ENCODE results near the gene NAV2. TPM values are rescaled to one million over a fixed set of nuclear protein-coding genes. Genes with fewer than 3 reads are reported as not detected.

Gene NAV2
- total and polyA plus RNA-seq, 2 experiments from 2014 or later = 26.0 to 45.0 TPM

- TF ChIP-seq, protein P1, sequence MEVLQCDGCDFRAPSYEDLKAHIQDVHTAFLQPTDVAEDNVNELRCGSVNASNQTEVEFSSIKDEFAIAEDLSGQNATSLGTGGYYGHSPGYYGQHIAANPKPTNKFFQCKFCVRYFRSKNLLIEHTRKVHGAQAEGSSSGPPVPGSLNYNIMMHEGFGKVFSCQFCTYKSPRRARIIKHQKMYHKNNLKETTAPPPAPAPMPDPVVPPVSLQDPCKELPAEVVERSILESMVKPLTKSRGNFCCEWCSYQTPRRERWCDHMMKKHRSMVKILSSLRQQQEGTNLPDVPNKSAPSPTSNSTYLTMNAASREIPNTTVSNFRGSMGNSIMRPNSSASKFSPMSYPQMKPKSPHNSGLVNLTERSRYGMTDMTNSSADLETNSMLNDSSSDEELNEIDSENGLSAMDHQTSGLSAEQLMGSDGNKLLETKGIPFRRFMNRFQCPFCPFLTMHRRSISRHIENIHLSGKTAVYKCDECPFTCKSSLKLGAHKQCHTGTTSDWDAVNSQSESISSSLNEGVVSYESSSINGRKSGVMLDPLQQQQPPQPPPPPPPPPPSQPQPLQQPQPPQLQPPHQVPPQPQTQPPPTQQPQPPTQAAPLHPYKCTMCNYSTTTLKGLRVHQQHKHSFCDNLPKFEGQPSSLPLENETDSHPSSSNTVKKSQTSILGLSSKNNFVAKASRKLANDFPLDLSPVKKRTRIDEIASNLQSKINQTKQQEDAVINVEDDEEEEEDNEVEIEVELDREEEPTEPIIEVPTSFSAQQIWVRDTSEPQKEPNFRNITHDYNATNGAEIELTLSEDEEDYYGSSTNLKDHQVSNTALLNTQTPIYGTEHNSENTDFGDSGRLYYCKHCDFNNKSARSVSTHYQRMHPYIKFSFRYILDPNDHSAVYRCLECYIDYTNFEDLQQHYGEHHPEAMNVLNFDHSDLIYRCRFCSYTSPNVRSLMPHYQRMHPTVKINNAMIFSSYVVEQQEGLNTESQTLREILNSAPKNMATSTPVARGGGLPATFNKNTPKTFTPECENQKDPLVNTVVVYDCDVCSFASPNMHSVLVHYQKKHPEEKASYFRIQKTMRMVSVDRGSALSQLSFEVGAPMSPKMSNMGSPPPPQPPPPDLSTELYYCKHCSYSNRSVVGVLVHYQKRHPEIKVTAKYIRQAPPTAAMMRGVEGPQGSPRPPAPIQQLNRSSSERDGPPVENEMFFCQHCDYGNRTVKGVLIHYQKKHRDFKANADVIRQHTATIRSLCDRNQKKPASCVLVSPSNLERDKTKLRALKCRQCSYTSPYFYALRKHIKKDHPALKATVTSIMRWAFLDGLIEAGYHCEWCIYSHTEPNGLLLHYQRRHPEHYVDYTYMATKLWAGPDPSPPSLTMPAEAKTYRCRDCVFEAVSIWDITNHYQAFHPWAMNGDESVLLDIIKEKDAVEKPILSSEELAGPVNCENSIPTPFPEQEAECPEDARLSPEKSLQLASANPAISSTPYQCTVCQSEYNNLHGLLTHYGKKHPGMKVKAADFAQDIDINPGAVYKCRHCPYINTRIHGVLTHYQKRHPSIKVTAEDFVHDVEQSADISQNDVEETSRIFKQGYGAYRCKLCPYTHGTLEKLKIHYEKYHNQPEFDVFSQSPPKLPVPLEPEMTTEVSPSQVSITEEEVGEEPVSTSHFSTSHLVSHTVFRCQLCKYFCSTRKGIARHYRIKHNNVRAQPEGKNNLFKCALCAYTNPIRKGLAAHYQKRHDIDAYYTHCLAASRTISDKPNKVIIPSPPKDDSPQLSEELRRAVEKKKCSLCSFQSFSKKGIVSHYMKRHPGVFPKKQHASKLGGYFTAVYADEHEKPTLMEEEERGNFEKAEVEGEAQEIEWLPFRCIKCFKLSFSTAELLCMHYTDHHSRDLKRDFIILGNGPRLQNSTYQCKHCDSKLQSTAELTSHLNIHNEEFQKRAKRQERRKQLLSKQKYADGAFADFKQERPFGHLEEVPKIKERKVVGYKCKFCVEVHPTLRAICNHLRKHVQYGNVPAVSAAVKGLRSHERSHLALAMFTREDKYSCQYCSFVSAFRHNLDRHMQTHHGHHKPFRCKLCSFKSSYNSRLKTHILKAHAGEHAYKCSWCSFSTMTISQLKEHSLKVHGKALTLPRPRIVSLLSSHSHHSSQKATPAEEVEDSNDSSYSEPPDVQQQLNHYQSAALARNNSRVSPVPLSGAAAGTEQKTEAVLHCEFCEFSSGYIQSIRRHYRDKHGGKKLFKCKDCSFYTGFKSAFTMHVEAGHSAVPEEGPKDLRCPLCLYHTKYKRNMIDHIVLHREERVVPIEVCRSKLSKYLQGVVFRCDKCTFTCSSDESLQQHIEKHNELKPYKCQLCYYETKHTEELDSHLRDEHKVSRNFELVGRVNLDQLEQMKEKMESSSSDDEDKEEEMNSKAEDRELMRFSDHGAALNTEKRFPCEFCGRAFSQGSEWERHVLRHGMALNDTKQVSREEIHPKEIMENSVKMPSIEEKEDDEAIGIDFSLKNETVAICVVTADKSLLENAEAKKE (CRISPR knock-in tag; IDR thresholded peaks at IDR 0.05) = no peak
- TF ChIP-seq EZH2phosphoT487 (IDR thresholded peaks at IDR 0.05; ENCODE audit: unreplicated experiment) (no peak), ZNF331 (CRISPR knock-in tag; IDR thresholded peaks at IDR 0.05; ENCODE audit: low read depth) (no peak), JUNB (IDR thresholded peaks at IDR 0.05; ENCODE audit: unreplicated experiment) (no peak), NANOG (IDR thresholded peaks at IDR 0.05; ENCODE audit: borderline replicate concordance) (no peak), ZNF114 (CRISPR knock-in tag; IDR thresholded peaks at IDR 0.05) (no peak), ETS1 (IDR thresholded peaks at IDR 0.05) (no peak)
- TF ChIP-seq, protein P2, sequence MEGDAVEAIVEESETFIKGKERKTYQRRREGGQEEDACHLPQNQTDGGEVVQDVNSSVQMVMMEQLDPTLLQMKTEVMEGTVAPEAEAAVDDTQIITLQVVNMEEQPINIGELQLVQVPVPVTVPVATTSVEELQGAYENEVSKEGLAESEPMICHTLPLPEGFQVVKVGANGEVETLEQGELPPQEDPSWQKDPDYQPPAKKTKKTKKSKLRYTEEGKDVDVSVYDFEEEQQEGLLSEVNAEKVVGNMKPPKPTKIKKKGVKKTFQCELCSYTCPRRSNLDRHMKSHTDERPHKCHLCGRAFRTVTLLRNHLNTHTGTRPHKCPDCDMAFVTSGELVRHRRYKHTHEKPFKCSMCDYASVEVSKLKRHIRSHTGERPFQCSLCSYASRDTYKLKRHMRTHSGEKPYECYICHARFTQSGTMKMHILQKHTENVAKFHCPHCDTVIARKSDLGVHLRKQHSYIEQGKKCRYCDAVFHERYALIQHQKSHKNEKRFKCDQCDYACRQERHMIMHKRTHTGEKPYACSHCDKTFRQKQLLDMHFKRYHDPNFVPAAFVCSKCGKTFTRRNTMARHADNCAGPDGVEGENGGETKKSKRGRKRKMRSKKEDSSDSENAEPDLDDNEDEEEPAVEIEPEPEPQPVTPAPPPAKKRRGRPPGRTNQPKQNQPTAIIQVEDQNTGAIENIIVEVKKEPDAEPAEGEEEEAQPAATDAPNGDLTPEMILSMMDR (conservative IDR thresholded peaks at IDR 0.05; ENCODE audit: low read depth in 2 of 2) = no peak
Observed at GRCh38 chr11:19781351-19781750, 68.7 kb downstream of the NAV2 start (continued).

Measured in GM23338 (cell line).